ENCODE results near the gene KNL1.

The KNL1 gene

GRCh38 chr15:40593588-40594428 lies at the start of gene KNL1:
Gene KNL1 (plus strand): TSS chr15:40594249. CDS start chr15:40602932, 8,683 bp downstream.
- Histone ChIP-seq H3K27ac (peak within 1 kb of the TSS; percentile 92), H3K4me3 (ENCODE audit: low read depth, low read length) (peak within 1 kb of the TSS; percentile 87), H3K27me3 (replicated peaks) (no peaks in the 10 kb centered on the region), H3K36me3 (replicated peaks) (no peaks in the 10 kb centered on the region)
- DNase-seq: peak; percentile 92
- TF ChIP-seq CTCF (IDR thresholded peaks at IDR 0.05; ENCODE audit: low read depth, low read length, missing control alignments): no peak
- in situ Hi-C loops (cut with HindIII; ENCODE audit: low pct_ligation_motif_present, low sequenced_read_pairs): no loop called here

GRCh38 chr15:40545457-40545856 lies 48.6 kb upstream of the KNL1 start:
- in situ Hi-C loops (cut with HindIII; ENCODE audit: low pct_ligation_motif_present, low sequenced_read_pairs): no loop called here
- no peak overlapping the region for H3K27ac ChIP-seq
- H3K27me3 ChIP-seq (replicated peaks): no peaks in the 10 kb centered on the region
- DNase-seq: no peak
- H3K4me3 ChIP-seq (ENCODE audit: low read depth, low read length): no peak overlapping the region
- H3K36me3 ChIP-seq (replicated peaks): peaks cover 12% of the 10 kb centered on the region
- TF ChIP-seq CTCF (IDR thresholded peaks at IDR 0.05; ENCODE audit: low read depth, low read length, missing control alignments): peak; percentile 6

GRCh38 chr15:40548610-40549009 lies 45.4 kb upstream of the KNL1 start:
- Histone ChIP-seq H3K27ac (no peak overlapping the region), H3K27me3 (replicated peaks) (no peaks in the 10 kb centered on the region), H3K4me3 (ENCODE audit: low read depth, low read length) (no peak overlapping the region), H3K36me3 (replicated peaks) (peaks cover 22% of the 10 kb centered on the region)
- no peak for TF ChIP-seq CTCF (IDR thresholded peaks at IDR 0.05; ENCODE audit: low read depth, low read length, missing control alignments)
- in situ Hi-C loops (cut with HindIII; ENCODE audit: low pct_ligation_motif_present, low sequenced_read_pairs): no loop called here
- no peak for DNase-seq

- DNase-seq: no peak
- in situ Hi-C loops (cut with HindIII; ENCODE audit: low pct_ligation_motif_present, low sequenced_read_pairs): no loop called here
- H3K27ac ChIP-seq: no peak overlapping the region
- H3K36me3 ChIP-seq (replicated peaks): peaks cover 24% of the 10 kb centered on the region
- TF ChIP-seq CTCF (IDR thresholded peaks at IDR 0.05; ENCODE audit: low read depth, low read length, missing control alignments): no peak
- no peaks in the 10 kb centered on the region for H3K27me3 ChIP-seq (replicated peaks)
- no peak overlapping the region for H3K4me3 ChIP-seq (ENCODE audit: low read depth, low read length)
These were observed 44.2 kb upstream of the KNL1 start for GRCh38 chr15:40549894-40550293.

GRCh38 chr15:40550341-40551037 lies 43.6 kb upstream of the KNL1 start:
- no peak for DNase-seq
- in situ Hi-C loops (cut with HindIII; ENCODE audit: low pct_ligation_motif_present, low sequenced_read_pairs): no loop called here
- H3K27ac ChIP-seq: no peak overlapping the region
- H3K27me3 ChIP-seq (replicated peaks): no peaks in the 10 kb centered on the region
- no peak overlapping the region for H3K4me3 ChIP-seq (ENCODE audit: low read depth, low read length)
- peaks cover 24% of the 10 kb centered on the region for H3K36me3 ChIP-seq (replicated peaks)
- TF ChIP-seq CTCF (IDR thresholded peaks at IDR 0.05; ENCODE audit: low read depth, low read length, missing control alignments): no peak
